Memory B cell (primary cell): ENCODE results near the gene AMPD2.

Source experiments
- ATAC-seq: fragments of 150-1000 bp; cut with Tn5 transposase; 2 replicates; pipeline ENCODE4 v1.10.0; 2021; ENCODE audit warnings: low read depth, mild to moderate bottlenecking, moderate library complexity
- DNase-seq, 2 donors: peaks; one replicate each; pipeline ENCODE4 v3.0.0; 2022; ENCODE audit warnings: low spot score in 2 of 2
- H3K27ac Mint-ChIP-seq: one replicate; pipeline ENCODE4 v1.8.0; 2022; ENCODE audit warnings: mild to moderate bottlenecking, moderate library complexity, mixed read lengths
- H3K27me3 Mint-ChIP-seq: one replicate; pipeline ENCODE4 v1.8.0; 2022; ENCODE audit warnings: mixed read lengths
- H3K36me3 Mint-ChIP-seq: one replicate; pipeline ENCODE4 v1.8.0; 2022; ENCODE audit warnings: mild to moderate bottlenecking, mixed read lengths
- H3K4me1 Mint-ChIP-seq: one replicate; pipeline ENCODE4 v1.8.0; 2022; ENCODE audit warnings: mixed read lengths
- H3K4me3 Mint-ChIP-seq: one replicate; pipeline ENCODE4 v1.8.0; 2022; ENCODE audit warnings: mild to moderate bottlenecking, moderate library complexity, mixed read lengths
- H3K9me3 Mint-ChIP-seq: one replicate; pipeline ENCODE4 v1.8.0; 2022; ENCODE audit warnings: mixed read lengths

The AMPD2 gene

GRCh38 chr1:109641861-109642260 lies 22.2 kb downstream of the AMPD2 start:
- no peaks in the 10 kb centered on the region for H3K9me3 Mint-ChIP-seq
- H3K27ac Mint-ChIP-seq: no peak overlapping the region
- H3K36me3 Mint-ChIP-seq: no peaks in the 10 kb centered on the region
- no peak for DNase-seq
- ATAC-seq: no peak
- no peak overlapping the region for H3K4me3 Mint-ChIP-seq
- H3K27me3 Mint-ChIP-seq: peaks cover 3% of the 10 kb centered on the region
- H3K4me1 Mint-ChIP-seq: peaks cover 7% of the 10 kb centered on the region

GRCh38 chr1:109642626-109643025 lies 23.0 kb downstream of the AMPD2 start:
- ATAC-seq (no peak), DNase-seq (no peak)
- no peaks in the 10 kb centered on the region for H3K9me3 Mint-ChIP-seq
- peak overlapping the region; percentile 5 for H3K27ac Mint-ChIP-seq
- H3K27me3 Mint-ChIP-seq: peaks cover 3% of the 10 kb centered on the region
- no peaks in the 10 kb centered on the region for H3K36me3 Mint-ChIP-seq
- no peak overlapping the region for H3K4me3 Mint-ChIP-seq
- H3K4me1 Mint-ChIP-seq: peaks cover 7% of the 10 kb centered on the region

GRCh38 chr1:109643385-109644230 lies 24.0 kb downstream of the AMPD2 start:
- peaks cover 3% of the 10 kb centered on the region for H3K27me3 Mint-ChIP-seq
- H3K27ac Mint-ChIP-seq: no peak overlapping the region
- peak; percentile 83 to 91 for DNase-seq
- no peaks in the 10 kb centered on the region for H3K36me3 Mint-ChIP-seq
- H3K9me3 Mint-ChIP-seq: no peaks in the 10 kb centered on the region
- peaks cover 7% of the 10 kb centered on the region for H3K4me1 Mint-ChIP-seq
- peak overlapping the region; percentile 8 for H3K4me3 Mint-ChIP-seq
- peak; percentile 93 for ATAC-seq

GRCh38 chr1:109644670-109645069 lies 25.0 kb downstream of the AMPD2 start:
- no peak for DNase-seq
- Mint-ChIP-seq H3K4me1 (peaks cover 7% of the 10 kb centered on the region), H3K27ac (no peak overlapping the region), H3K36me3 (no peaks in the 10 kb centered on the region), H3K9me3 (no peaks in the 10 kb centered on the region), H3K4me3 (no peak overlapping the region), H3K27me3 (peaks cover 3% of the 10 kb centered on the region)
- ATAC-seq: no peak

GRCh38 chr1:109649491-109649914 lies 29.9 kb downstream of the AMPD2 start:
- H3K9me3 Mint-ChIP-seq: no peaks in the 10 kb centered on the region
- no peak overlapping the region for H3K27ac Mint-ChIP-seq
- no peaks in the 10 kb centered on the region for H3K4me1 Mint-ChIP-seq
- ATAC-seq: no peak
- H3K27me3 Mint-ChIP-seq: peaks cover 3% of the 10 kb centered on the region
- DNase-seq: no peak
- H3K36me3 Mint-ChIP-seq: no peaks in the 10 kb centered on the region
- H3K4me3 Mint-ChIP-seq: peak overlapping the region; percentile 32

- H3K9me3 Mint-ChIP-seq: no peaks in the 10 kb centered on the region
- no peak for DNase-seq
- no peaks in the 10 kb centered on the region for H3K4me1 Mint-ChIP-seq
- no peak overlapping the region for H3K4me3 Mint-ChIP-seq
- peaks cover 3% of the 10 kb centered on the region for H3K27me3 Mint-ChIP-seq
- no peak overlapping the region for H3K27ac Mint-ChIP-seq
- ATAC-seq: no peak
- H3K36me3 Mint-ChIP-seq: no peaks in the 10 kb centered on the region
Observed at GRCh38 chr1:109650609-109651008, 31.0 kb downstream of the AMPD2 start.

GRCh38 chr1:109652402-109652801 lies 32.8 kb downstream of the AMPD2 start:
- no peak for ATAC-seq
- H3K9me3 Mint-ChIP-seq: no peaks in the 10 kb centered on the region
- no peak overlapping the region for H3K4me3 Mint-ChIP-seq

GRCh38 chr1:109653306-109653705 lies 33.7 kb downstream of the AMPD2 start:
- Mint-ChIP-seq H3K4me3 (no peak overlapping the region), H3K27ac (no peak overlapping the region), H3K9me3 (no peaks in the 10 kb centered on the region), H3K27me3 (peaks cover 3% of the 10 kb centered on the region), H3K36me3 (peaks cover under 1% of the 10 kb centered on the region), H3K4me1 (peaks cover 6% of the 10 kb centered on the region)
- no peak for DNase-seq
- no peak for ATAC-seq

More at GRCh38 chr1:109652402-109652801, 32.8 kb downstream of the AMPD2 start:
- Mint-ChIP-seq H3K4me1 (peaks cover 6% of the 10 kb centered on the region), H3K27me3 (peaks cover 3% of the 10 kb centered on the region), H3K27ac (no peak overlapping the region), H3K36me3 (no peaks in the 10 kb centered on the region)
- no peak for DNase-seq

- Mint-ChIP-seq H3K27me3 (peaks cover 3% of the 10 kb centered on the region), H3K36me3 (peaks cover 3% of the 10 kb centered on the region), H3K4me1 (peaks cover 6% of the 10 kb centered on the region), H3K9me3 (no peaks in the 10 kb centered on the region), H3K27ac (no peak overlapping the region), H3K4me3 (peak overlapping the region; percentile 9)
- no peak for DNase-seq
- ATAC-seq: no peak
Observed at GRCh38 chr1:109654519-109654918, 34.9 kb downstream of the AMPD2 start.

GRCh38 chr1:109655615-109656519 lies 36.2 kb downstream of the AMPD2 start, which contains the start of gene GSTM4:
TSS of gene GSTM4 (plus strand) at chr1:109656099. CDS start at chr1:109656390, 291 bp downstream.
- H3K4me1 Mint-ChIP-seq: peaks cover 6% of the 10 kb centered on the region
- H3K27me3 Mint-ChIP-seq: peaks cover 3% of the 10 kb centered on the region
- H3K4me3 Mint-ChIP-seq: peak within 1 kb of the TSS; percentile 95
- H3K9me3 Mint-ChIP-seq: no peaks in the 10 kb centered on the region
- peak within 1 kb of the TSS; percentile 81 for H3K27ac Mint-ChIP-seq
- DNase-seq: peak; percentile 68 to 77
- ATAC-seq: peak; percentile 91
- peaks cover 5% of the 10 kb centered on the region for H3K36me3 Mint-ChIP-seq

GRCh38 chr1:109657395-109657794 lies 37.8 kb downstream of the AMPD2 start:
- ATAC-seq: no peak
- H3K36me3 Mint-ChIP-seq: peaks cover 10% of the 10 kb centered on the region
- peaks cover 6% of the 10 kb centered on the region for H3K4me1 Mint-ChIP-seq
- H3K9me3 Mint-ChIP-seq: no peaks in the 10 kb centered on the region
- peaks cover 3% of the 10 kb centered on the region for H3K27me3 Mint-ChIP-seq
- no peak for DNase-seq
- H3K27ac Mint-ChIP-seq: no peak overlapping the region
- peak overlapping the region; percentile 95 for H3K4me3 Mint-ChIP-seq

- Mint-ChIP-seq H3K4me3 (no peak overlapping the region), H3K36me3 (peaks cover 10% of the 10 kb centered on the region), H3K4me1 (peaks cover 6% of the 10 kb centered on the region), H3K9me3 (no peaks in the 10 kb centered on the region), H3K27ac (no peak overlapping the region), H3K27me3 (peaks cover 3% of the 10 kb centered on the region)
- DNase-seq (no peak), ATAC-seq (no peak)
Observed at GRCh38 chr1:109657970-109658369, 38.3 kb downstream of the AMPD2 start.

GRCh38 chr1:109658533-109659042 lies 39.0 kb downstream of the AMPD2 start:
- no peak for DNase-seq
- Mint-ChIP-seq H3K4me3 (no peak overlapping the region), H3K27ac (no peak overlapping the region), H3K9me3 (no peaks in the 10 kb centered on the region), H3K27me3 (no peaks in the 10 kb centered on the region), H3K36me3 (peaks cover 10% of the 10 kb centered on the region), H3K4me1 (peaks cover 6% of the 10 kb centered on the region)
- no peak for ATAC-seq

GRCh38 chr1:109659145-109659544 lies 39.5 kb downstream of the AMPD2 start:
- ATAC-seq: no peak
- Mint-ChIP-seq H3K27me3 (no peaks in the 10 kb centered on the region), H3K4me3 (no peak overlapping the region)

More at GRCh38 chr1:109659145-109659544, 39.5 kb downstream of the AMPD2 start:
- H3K4me1 Mint-ChIP-seq: peaks cover 8% of the 10 kb centered on the region
- no peak overlapping the region for H3K27ac Mint-ChIP-seq
- H3K9me3 Mint-ChIP-seq: no peaks in the 10 kb centered on the region
- DNase-seq: no peak
- H3K36me3 Mint-ChIP-seq: peaks cover 10% of the 10 kb centered on the region
